Activated T-helper 1 cell treated with anti-CD3 and anti-CD28 coated beads, Interleukin-12 subunit alpha, Interleukin-12 subunit beta, Interleukin-2, Interleukin-4 antibody, amounts not matched to agents 30 ng/mL and 10 ng/mL and 1 ng/mL, durations not matched to agents 14 hours and 24 hours and 36 hours (primary cell): Measurements from ENCODE around the gene ATG7. TPM values are rescaled to one million over a fixed set of nuclear protein-coding genes. Genes with fewer than 3 reads are reported as not detected.

Experiments used
- DNase-seq: peaks from one replicate; pipeline ENCODE4 v3.0.0; 2021; ENCODE audit warnings: low spot score
- H3K27ac Mint-ChIP-seq: one replicate; pipeline ENCODE4 v1.8.0; 2021; ENCODE audit warnings: mild to moderate bottlenecking, mixed read lengths
- H3K27me3 Mint-ChIP-seq: one replicate; pipeline ENCODE4 v1.8.0; 2022; ENCODE audit warnings: mild to moderate bottlenecking, moderate library complexity, mixed read lengths; ENCODE audit not compliant: insufficient read depth
- H3K36me3 Mint-ChIP-seq: one replicate; pipeline ENCODE4 v1.8.0; 2021; ENCODE audit warnings: low read depth, mixed read lengths
- H3K4me1 Mint-ChIP-seq: one replicate; pipeline ENCODE4 v1.8.0; 2021; ENCODE audit warnings: low read depth, mixed read lengths
- H3K4me3 Mint-ChIP-seq: one replicate; pipeline ENCODE4 v1.8.0; 2021; ENCODE audit warnings: mild to moderate bottlenecking, moderate library complexity, mixed read lengths
- H3K9me3 Mint-ChIP-seq: one replicate; pipeline ENCODE4 v1.8.0; 2021; ENCODE audit warnings: mixed read lengths
- intact Hi-C: fragments of 100-400 bp; cut with micrococcal nuclease; formaldehyde crosslinking; loops from one replicate; pipeline ENCODE4 v1.15.1; 2024
- total RNA-seq: library from RNA; stranded (reverse); gene quantifications from 2 replicates; pipeline ENCODE4 v1.2.3, GENCODE V29; 2022

Gene ATG7
- total RNA-seq, 1 donor from 2014 or later: 38.6 TPM

DNA sequence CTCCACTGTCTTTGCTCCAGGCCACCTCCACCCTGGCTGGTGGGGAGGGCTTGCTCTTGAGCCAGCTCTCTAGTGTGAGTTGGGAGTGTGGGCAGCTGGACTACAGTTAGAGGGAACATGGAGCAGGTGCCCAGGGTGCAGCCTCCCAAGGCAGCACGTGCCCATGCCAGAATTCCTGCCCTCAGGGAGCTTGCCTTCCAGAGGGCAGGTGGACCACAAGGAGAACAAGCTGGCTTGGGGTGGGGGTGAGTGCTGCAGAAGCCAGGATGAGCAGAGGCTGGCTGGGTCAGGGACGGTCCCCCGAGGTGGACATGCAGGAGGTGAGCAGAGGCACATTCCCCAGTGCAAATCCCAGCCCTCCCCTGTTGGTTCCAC lies 282.0 kb downstream of the ATG7 start:
- intact Hi-C loops: no loop called here
- H3K9me3 Mint-ChIP-seq: no peaks in the 10 kb centered on the region
- H3K4me3 Mint-ChIP-seq: no peak overlapping the region
- peaks cover 14% of the 10 kb centered on the region for H3K36me3 Mint-ChIP-seq
- H3K27me3 Mint-ChIP-seq: no peaks in the 10 kb centered on the region
- H3K27ac Mint-ChIP-seq: no peak overlapping the region
- H3K4me1 Mint-ChIP-seq: peaks cover 6% of the 10 kb centered on the region
- no peak for DNase-seq

- peak overlapping the region; percentile 34 for H3K27ac Mint-ChIP-seq
- intact Hi-C loops: no loop called here
- peaks cover 14% of the 10 kb centered on the region for H3K36me3 Mint-ChIP-seq
- no peaks in the 10 kb centered on the region for H3K9me3 Mint-ChIP-seq
- H3K4me3 Mint-ChIP-seq: no peak overlapping the region
- DNase-seq: no peak
- peaks cover 6% of the 10 kb centered on the region for H3K4me1 Mint-ChIP-seq
- no peaks in the 10 kb centered on the region for H3K27me3 Mint-ChIP-seq
These were observed 282.5 kb downstream of the ATG7 start for GRCh38 chr3:11554666-11555065.

- H3K27me3 Mint-ChIP-seq: no peaks in the 10 kb centered on the region
- H3K4me1 Mint-ChIP-seq: peaks cover 6% of the 10 kb centered on the region
- no peak overlapping the region for H3K27ac Mint-ChIP-seq
These were observed 283.1 kb downstream of the ATG7 start for GRCh38 chr3:11555211-11555782.

DNA sequence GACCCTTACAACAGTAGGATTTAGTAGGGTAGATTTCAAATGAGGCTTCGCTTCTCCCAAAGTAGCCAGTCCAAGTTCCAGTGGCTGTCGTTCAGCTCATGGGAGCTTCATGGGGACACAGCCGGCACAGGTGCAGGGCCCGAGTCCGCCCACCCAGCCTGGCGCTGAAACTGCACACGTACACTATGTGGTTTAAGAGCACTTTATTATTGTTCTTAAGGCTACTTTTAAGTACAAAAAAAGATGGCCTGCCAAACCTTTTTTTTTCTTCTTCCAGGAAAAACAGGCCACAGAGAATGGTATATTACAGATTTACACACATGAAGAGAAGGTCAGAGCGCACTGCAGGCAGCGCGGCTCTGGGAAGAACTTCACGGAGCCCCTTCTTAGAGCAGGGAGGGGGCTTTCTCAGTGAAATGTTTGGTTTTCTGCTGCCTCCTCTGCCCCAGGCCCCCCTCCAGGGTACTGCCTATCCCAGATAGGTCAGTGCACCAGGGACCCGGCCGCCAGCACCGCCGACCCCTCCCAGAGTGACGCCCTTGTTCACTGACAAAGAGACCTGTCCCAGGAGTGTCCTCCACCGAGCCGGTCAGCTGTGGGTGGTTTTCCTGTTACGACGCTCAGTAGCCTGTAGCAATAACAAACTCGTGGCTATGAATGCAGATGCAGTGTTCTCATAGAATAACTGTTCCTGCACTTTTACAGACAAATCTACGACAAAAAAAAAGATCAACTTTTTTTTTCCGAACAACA lies 283.9 kb downstream of the ATG7 start:
- H3K4me3 Mint-ChIP-seq: no peak overlapping the region
- peaks cover 17% of the 10 kb centered on the region for H3K36me3 Mint-ChIP-seq
- intact Hi-C loops: no loop called here
- H3K27me3 Mint-ChIP-seq: no peaks in the 10 kb centered on the region
- H3K27ac Mint-ChIP-seq: no peak overlapping the region
- no peaks in the 10 kb centered on the region for H3K9me3 Mint-ChIP-seq
- peaks cover 6% of the 10 kb centered on the region for H3K4me1 Mint-ChIP-seq
- no peak for DNase-seq

More at GRCh38 chr3:11555211-11555782, 283.1 kb downstream of the ATG7 start:
- intact Hi-C loops: no loop called here
- no peaks in the 10 kb centered on the region for H3K9me3 Mint-ChIP-seq
- H3K4me3 Mint-ChIP-seq: no peak overlapping the region
- no peak for DNase-seq
- peaks cover 17% of the 10 kb centered on the region for H3K36me3 Mint-ChIP-seq

DNA sequence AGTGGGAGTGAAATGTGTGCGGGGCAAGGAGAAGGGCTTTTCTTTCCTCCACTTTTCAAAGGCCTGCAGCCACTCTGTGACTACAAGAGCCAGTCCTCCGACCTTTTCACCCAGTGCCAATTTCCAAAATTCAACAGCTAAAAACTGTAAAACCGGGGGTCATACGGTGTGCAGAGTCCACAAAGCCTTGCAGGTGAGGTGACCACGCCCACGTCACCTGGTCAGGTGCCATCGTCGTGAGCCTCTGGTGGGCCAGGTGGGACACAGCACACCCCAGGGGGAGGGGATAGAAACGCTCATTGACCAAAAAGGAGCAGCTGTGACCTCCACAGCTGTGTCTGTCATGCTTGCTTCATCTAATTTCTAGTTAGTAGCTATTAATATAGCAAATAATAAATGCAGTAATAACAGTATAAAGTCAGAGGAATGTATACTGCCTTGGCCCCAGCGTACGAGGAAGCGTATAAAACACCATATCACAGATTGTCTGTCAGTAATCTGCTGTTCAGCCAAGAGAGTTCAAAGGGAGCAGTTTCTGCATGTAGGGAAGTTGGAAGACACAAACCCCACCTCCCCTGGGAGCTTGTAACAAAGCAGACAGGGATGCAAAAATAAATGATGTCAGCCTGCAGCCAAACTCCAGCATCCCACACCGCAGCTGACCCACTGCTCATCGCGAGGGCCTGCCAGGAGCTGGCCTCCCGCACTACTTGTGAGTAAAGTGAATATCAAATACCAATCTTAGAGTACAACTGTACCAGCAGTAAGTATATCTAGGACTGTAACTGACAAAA lies 284.9 kb downstream of the ATG7 start:
- no peak for DNase-seq
- intact Hi-C loops: no loop called here
- no peak overlapping the region for H3K27ac Mint-ChIP-seq

GRCh38 chr3:11558002-11558401 lies 285.8 kb downstream of the ATG7 start:
- Mint-ChIP-seq H3K4me3 (no peak overlapping the region), H3K36me3 (peaks cover 16% of the 10 kb centered on the region), H3K27me3 (no peaks in the 10 kb centered on the region), H3K9me3 (no peaks in the 10 kb centered on the region), H3K27ac (peak overlapping the region; percentile 31), H3K4me1 (peaks cover 6% of the 10 kb centered on the region)
- intact Hi-C loops: no loop called here
- no peak for DNase-seq

More for the DNA sequence above, 284.9 kb downstream of the ATG7 start:
- H3K36me3 Mint-ChIP-seq: peaks cover 17% of the 10 kb centered on the region
- H3K4me3 Mint-ChIP-seq: no peak overlapping the region
- H3K27me3 Mint-ChIP-seq: no peaks in the 10 kb centered on the region
- H3K4me1 Mint-ChIP-seq: peaks cover 6% of the 10 kb centered on the region
- H3K9me3 Mint-ChIP-seq: no peaks in the 10 kb centered on the region

GRCh38 chr3:11558411-11558903 lies 286.3 kb downstream of the ATG7 start:
- Mint-ChIP-seq H3K4me3 (no peak overlapping the region), H3K9me3 (no peaks in the 10 kb centered on the region), H3K4me1 (peaks cover 6% of the 10 kb centered on the region), H3K27me3 (no peaks in the 10 kb centered on the region), H3K27ac (no peak overlapping the region), H3K36me3 (peaks cover 15% of the 10 kb centered on the region)
- DNase-seq: no peak
- intact Hi-C loops: no loop called here

DNA sequence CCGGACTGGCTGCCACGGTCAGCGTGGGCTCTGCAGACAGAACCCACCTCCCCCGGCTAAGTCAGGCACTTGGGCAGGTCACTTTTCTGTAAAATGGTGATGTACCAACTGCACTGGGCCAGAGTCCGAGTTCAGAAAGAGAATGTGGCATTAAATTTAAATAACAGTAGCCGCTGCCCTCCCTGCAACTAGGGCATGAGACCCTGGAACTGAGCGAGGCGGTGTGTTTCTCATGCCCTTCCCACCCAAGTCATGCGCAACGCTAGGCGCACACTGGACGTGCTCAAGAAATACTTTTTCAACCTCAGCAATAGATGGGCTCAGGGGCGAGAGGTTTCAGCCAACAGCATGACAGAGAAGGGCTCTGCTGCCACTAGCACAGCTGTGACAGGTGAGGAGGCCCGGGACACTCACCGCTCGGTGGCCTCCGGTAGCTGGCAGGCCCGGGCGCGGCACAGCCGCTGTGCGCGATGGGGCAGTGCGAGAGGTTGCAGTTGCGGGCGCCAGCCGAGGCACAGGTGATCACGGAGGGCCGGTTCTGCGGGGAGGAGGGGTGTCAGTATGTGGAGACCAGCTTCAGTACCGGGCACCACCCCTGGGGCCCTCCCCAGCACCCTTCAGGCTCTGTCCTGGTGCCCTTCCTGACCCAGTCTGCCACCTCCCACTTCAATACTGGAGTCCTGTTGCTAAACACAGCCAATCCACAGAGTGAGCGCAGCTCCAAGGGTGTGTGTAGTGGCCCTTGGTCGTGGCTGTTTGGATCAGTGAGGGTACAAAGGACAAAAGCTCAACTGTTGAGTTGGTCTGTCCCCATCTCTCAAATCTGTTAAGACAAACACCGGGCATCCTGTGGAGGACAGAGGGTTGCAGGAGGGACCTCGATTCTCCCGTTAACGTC lies 287.0 kb downstream of the ATG7 start:
- intact Hi-C loops: no loop called here
- Mint-ChIP-seq H3K9me3 (no peaks in the 10 kb centered on the region), H3K36me3 (peaks cover 18% of the 10 kb centered on the region)

GRCh38 chr3:11559816-11560633 lies 287.8 kb downstream of the ATG7 start:
- H3K27ac Mint-ChIP-seq: peak overlapping the region; percentile 44

More for the DNA sequence above, 287.0 kb downstream of the ATG7 start:
- DNase-seq: no peak
- Mint-ChIP-seq H3K27ac (no peak overlapping the region), H3K27me3 (no peaks in the 10 kb centered on the region), H3K4me3 (no peak overlapping the region), H3K4me1 (peaks cover 6% of the 10 kb centered on the region)

DNA sequence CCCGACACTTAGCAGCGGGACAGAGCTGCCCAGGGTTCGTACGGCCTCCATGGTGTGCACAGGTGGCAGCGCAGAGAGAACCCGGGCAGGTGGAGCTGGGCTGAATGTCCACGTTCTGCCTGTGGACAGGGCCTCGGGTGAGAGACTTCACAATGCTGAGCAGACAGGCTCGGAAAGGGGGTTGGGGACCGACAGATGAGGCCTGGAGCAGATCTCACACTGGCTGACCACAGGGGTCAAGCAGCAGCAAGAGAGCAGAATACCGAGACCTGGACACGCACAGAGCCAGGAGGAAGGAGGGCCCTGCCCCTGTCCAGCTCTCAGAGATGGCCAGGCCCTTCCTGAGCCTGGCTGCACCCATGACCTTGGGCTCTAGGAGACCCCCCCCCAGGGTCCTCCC lies 288.5 kb downstream of the ATG7 start:
- Mint-ChIP-seq H3K9me3 (no peaks in the 10 kb centered on the region), H3K4me1 (peaks cover 6% of the 10 kb centered on the region), H3K27me3 (no peaks in the 10 kb centered on the region), H3K36me3 (peaks cover 18% of the 10 kb centered on the region), H3K4me3 (no peak overlapping the region), H3K27ac (no peak overlapping the region)
- no peak for DNase-seq
- intact Hi-C loops: no loop called here

More at GRCh38 chr3:11559816-11560633, 287.8 kb downstream of the ATG7 start:
- Mint-ChIP-seq H3K4me3 (no peak overlapping the region), H3K36me3 (peaks cover 18% of the 10 kb centered on the region), H3K9me3 (no peaks in the 10 kb centered on the region), H3K27me3 (no peaks in the 10 kb centered on the region), H3K4me1 (peaks cover 6% of the 10 kb centered on the region)
- DNase-seq: no peak
- intact Hi-C loops: no loop called here

GRCh38 chr3:11562277-11562881 lies 290.2 kb downstream of the ATG7 start:
- no peak overlapping the region for H3K4me3 Mint-ChIP-seq
- no peak for DNase-seq
- H3K9me3 Mint-ChIP-seq: no peaks in the 10 kb centered on the region
- no peaks in the 10 kb centered on the region for H3K27me3 Mint-ChIP-seq
- H3K27ac Mint-ChIP-seq: no peak overlapping the region
- peaks cover 14% of the 10 kb centered on the region for H3K36me3 Mint-ChIP-seq
- intact Hi-C loops: no loop called here
- peaks cover 6% of the 10 kb centered on the region for H3K4me1 Mint-ChIP-seq
